H1 (cell line): ENCODE measurements around the gene BORA. TPM values are rescaled to one million over a fixed set of nuclear protein-coding genes. Genes with fewer than 3 reads are reported as not detected.

Experiments
- ASH2L ChIP-seq: fragments of 200-600, 300-600 bp; sonication (generic); IDR thresholded peaks from one replicate; pipeline ENCODE4 v1.7.1; 2017; ENCODE audit warnings: low read length
- ATF3 ChIP-seq: IDR thresholded peaks from 2 replicates; pipeline ENCODE4 v1.6.1; 2011; ENCODE audit warnings: low read depth, mild to moderate bottlenecking, low read length; ENCODE audit not compliant: insufficient read depth
- CBX5 ChIP-seq: fragments of 300-800, 300-1000 bp; sonication (generic); IDR thresholded peaks from 2 replicates; pipeline ENCODE4 v1.7.1; 2016; ENCODE audit warnings: antibody characterized with exemption, low read length, low read depth
- HDAC6 ChIP-seq: IDR thresholded peaks from one replicate; pipeline ENCODE4 v1.7.1; 2012; ENCODE audit warnings: low read depth, mild to moderate bottlenecking, inconsistent platforms, low read length, moderate library complexity
- RNF2 ChIP-seq: fragments of 200-900, 300-1000 bp; sonication (generic); IDR thresholded peaks from 2 replicates; pipeline ENCODE4 v1.7.1; 2016; ENCODE audit warnings: borderline replicate concordance, low read depth, mild to moderate bottlenecking, antibody characterized with exemption, low read length; ENCODE audit not compliant: poor library complexity, severe bottlenecking; ENCODE audit errors: missing control alignments
- SIN3A ChIP-seq, 2 experiments: IDR thresholded peaks in 1 of 2; conservative IDR thresholded peaks in 1 of 2; 2 replicates each; pipeline ENCODE4 v1.6.1; 2011 to 2012; ENCODE audit warnings: low read length in 2 of 2, improper control_type of control experiment in 1 of 2, low read depth in 1 of 2, mild to moderate bottlenecking in 1 of 2
- TAF7 ChIP-seq: optimal IDR thresholded peaks from 2 replicates; pipeline ENCODE3; 2011; ENCODE audit warnings: low read depth, mild to moderate bottlenecking, inconsistent platforms, low read length, moderate library complexity, borderline replicate concordance
- polyA plus RNA-seq, 7 experiments: library from polyadenylated mRNA; depleted of rRNA in 3 of 7; stranded (reverse) in 5 of 7; unstranded in 2 of 7; fragments of >200 nt in 5 of 7; fragments of 200-250 nt in 2 of 7; gene quantifications; 1 replicate in 5 of 7; 2 replicates in 1 of 7; 4 replicates in 1 of 7; pipeline versions ENCODE4 v1.2.1 to v1.2.3, GENCODE V29; 2011 to 2013; ENCODE audit warnings: missing spikeins in 2 of 7, mixed read lengths in 2 of 7
- total RNA-seq: library from RNA; stranded (reverse); fragmentation: NEBNext Ultra II Directional; extraction: Animal tissue kit (Norgen Biotek cat#: 25700); gene quantifications from 2 replicates; pipeline ENCODE4 v1.2.1, GENCODE V29; 2021

The BORA gene
- total and polyA plus RNA-seq, 2 of the 8 experiments (the other 6 are each of a cell fraction or from before 2014, with no cell fraction given), result 4.9 to 12.9 TPM

GRCh38 chr13:72763411-72763810 is 35.7 kb downstream of the BORA start (continued):
- TF ChIP-seq SIN3A (conservative IDR thresholded peaks at IDR 0.05 in 1 of 2, IDR thresholded peaks at IDR 0.05 in 1 of 2; ENCODE audit: low read depth in 1 of 2, low read length in 2 of 2), result no peak
- no peak for TF ChIP-seq ASH2L
- no peak for TF ChIP-seq RNF2
- TF ChIP-seq CBX5, result no peak
- no peak for TF ChIP-seq ATF3
- TF ChIP-seq HDAC6, result no peak
- no peak for TF ChIP-seq TAF7
